Bronchial epithelial cell (primary cell): Measurements from ENCODE around the gene SH3GL1. TPM values are rescaled to one million over a fixed set of nuclear protein-coding genes. Genes with fewer than 3 reads are reported as not detected.

Experiments
- DNase-seq: peaks from one replicate; pipeline ENCODE4 v3.0.0-alpha.2; 2010; ENCODE audit warnings: low read depth
- FAIRE-seq: peaks from 2 replicates; lab custom pipeline; 2011; peaks lifted over from hg19 to GRCh38; lab: Jason Lieb, UNC
- H3K27me3 ChIP-seq: 2 replicates; pipeline ENCODE4 v1.5.1; 2011; ENCODE audit warnings: low read length; ENCODE audit not compliant: control insufficient read depth, insufficient read depth
- H3K36me3 ChIP-seq: 2 replicates; pipeline ENCODE4 v1.5.1; 2011; ENCODE audit warnings: low read length; ENCODE audit not compliant: control insufficient read depth, insufficient read depth
- H3K4me3 ChIP-seq: 2 replicates; pipeline ENCODE4 v1.5.1; 2011; ENCODE audit warnings: mild to moderate bottlenecking, low read depth, low read length, control low read depth
- total RNA-seq: library from RNA; depleted of rRNA; stranded (reverse); fragments of >200 nt; gene quantifications from 2 replicates; pipeline ENCODE4 v1.2.1, GENCODE V29; 2014
- TF ChIP-seq, protein P1 (sequence below): IDR thresholded peaks from 2 replicates; pipeline ENCODE4 v1.5.1; 2011; ENCODE audit warnings: mild to moderate bottlenecking, moderate library complexity, low read length, control low read depth, inconsistent platforms; ENCODE audit not compliant: insufficient read depth, severe bottlenecking

Gene SH3GL1
- total RNA-seq, 1 donor from 2014 or later, result 23.4 TPM

- H3K4me3 ChIP-seq, result no peak overlapping the region
- TF ChIP-seq, protein P1, sequence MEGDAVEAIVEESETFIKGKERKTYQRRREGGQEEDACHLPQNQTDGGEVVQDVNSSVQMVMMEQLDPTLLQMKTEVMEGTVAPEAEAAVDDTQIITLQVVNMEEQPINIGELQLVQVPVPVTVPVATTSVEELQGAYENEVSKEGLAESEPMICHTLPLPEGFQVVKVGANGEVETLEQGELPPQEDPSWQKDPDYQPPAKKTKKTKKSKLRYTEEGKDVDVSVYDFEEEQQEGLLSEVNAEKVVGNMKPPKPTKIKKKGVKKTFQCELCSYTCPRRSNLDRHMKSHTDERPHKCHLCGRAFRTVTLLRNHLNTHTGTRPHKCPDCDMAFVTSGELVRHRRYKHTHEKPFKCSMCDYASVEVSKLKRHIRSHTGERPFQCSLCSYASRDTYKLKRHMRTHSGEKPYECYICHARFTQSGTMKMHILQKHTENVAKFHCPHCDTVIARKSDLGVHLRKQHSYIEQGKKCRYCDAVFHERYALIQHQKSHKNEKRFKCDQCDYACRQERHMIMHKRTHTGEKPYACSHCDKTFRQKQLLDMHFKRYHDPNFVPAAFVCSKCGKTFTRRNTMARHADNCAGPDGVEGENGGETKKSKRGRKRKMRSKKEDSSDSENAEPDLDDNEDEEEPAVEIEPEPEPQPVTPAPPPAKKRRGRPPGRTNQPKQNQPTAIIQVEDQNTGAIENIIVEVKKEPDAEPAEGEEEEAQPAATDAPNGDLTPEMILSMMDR, result peak; percentile 37
- H3K27me3 ChIP-seq, result no peaks in the 10 kb centered on the region
- DNase-seq (no peak), FAIRE-seq (peak; percentile 36)
- H3K36me3 ChIP-seq, result peaks cover 55% of the 10 kb centered on the region
Observed at GRCh38 chr19:4362831-4363545, 37.4 kb downstream of the SH3GL1 start.

- no peak overlapping the region for H3K4me3 ChIP-seq
- H3K27me3 ChIP-seq, result no peaks in the 10 kb centered on the region
- H3K36me3 ChIP-seq, result peaks cover 48% of the 10 kb centered on the region
- TF ChIP-seq, protein P1, result no peak
- DNase-seq, result no peak
- FAIRE-seq, result no peak
Observed at GRCh38 chr19:4362101-4362828, 38.1 kb downstream of the SH3GL1 start.

DNA sequence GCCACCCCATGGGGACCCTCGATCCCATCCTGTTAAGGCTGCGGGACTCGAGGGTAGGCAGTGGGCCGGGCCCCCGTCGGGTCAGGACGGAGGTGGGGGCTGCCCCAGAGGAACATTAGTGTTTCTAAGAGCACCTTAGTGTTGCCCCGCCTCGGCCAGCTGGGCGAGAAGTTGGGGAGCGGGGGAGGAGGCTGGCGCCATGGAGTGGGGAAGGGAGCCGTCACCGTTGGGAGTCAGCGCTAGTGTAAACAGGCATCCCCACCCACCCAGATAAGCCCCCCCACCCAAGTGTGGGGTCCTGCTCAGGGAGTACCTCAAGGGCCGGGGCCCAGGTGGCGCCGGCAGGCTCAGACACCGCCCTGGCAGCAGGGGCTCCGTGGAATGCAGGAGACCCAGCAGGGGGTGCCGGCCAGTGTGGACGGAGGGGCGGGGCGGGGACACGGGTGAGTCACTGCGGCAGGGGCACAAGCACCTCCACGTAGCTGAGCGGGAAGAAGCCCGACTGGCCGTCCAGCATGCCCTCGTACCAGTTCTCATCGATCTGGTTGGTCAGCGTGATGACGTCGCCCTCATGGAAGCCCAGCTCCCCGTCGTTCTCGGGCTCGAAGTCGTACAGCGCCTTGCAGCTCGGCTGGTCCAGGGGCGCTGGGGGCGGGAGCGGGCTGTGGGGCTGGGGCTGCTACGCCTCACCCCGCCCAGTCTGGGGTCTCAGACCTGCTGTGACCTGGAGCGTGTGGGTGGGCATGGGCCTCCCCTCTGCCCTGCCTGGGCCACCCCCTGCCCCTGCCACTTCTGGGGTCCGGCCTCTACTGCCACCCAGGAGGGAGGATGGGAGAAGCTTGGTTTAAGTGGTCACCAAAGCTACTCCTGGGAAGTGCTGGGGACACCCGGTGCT is 38.9 kb downstream of the SH3GL1 start:
- peaks cover 44% of the 10 kb centered on the region for H3K36me3 ChIP-seq
- DNase-seq (no peak), FAIRE-seq (no peak)
- no peaks in the 10 kb centered on the region for H3K27me3 ChIP-seq
- no peak overlapping the region for H3K4me3 ChIP-seq
- TF ChIP-seq, protein P1, result no peak

GRCh38 chr19:4360641-4361151 is 39.7 kb downstream of the SH3GL1 start:
- no peak for FAIRE-seq
- no peaks in the 10 kb centered on the region for H3K27me3 ChIP-seq
- H3K36me3 ChIP-seq, result peaks cover 37% of the 10 kb centered on the region
- H3K4me3 ChIP-seq, result no peak overlapping the region
- no peak for DNase-seq
- TF ChIP-seq, protein P1, result no peak

GRCh38 chr19:4360081-4360569 is 40.2 kb downstream of the SH3GL1 start:
- Histone ChIP-seq H3K4me3 (no peak overlapping the region), H3K27me3 (no peaks in the 10 kb centered on the region), H3K36me3 (peaks cover 33% of the 10 kb centered on the region)
- TF ChIP-seq, protein P1, result no peak
- no peak for DNase-seq
- FAIRE-seq, result no peak
